Adipose tissue (tissue), 3 donors: ENCODE measurements around the gene ELMOD1. TPM values are rescaled to one million over a fixed set of nuclear protein-coding genes. Genes with fewer than 3 reads are reported as not detected.
"Not testable (repeated sequence)": the region's sequence is repeated elsewhere in the genome, so short reads cannot be mapped to it uniquely, and the experiment has no call there.

Source experiments
- H3K27ac ChIP-seq: one replicate; pipeline ENCODE4 v1.5.1; 2013; ENCODE audit warnings: low read depth, low read length
- WGBS, 3 donors: extraction: QIAGEN DNeasy Blood & Tissue Kit; methylation state at CpG; one replicate each; pipeline ENCODE4 v1.1.7; 2013; 5-methylcytosine and 5-hydroxymethylcytosine counted together
- polyA plus RNA-seq, 3 donors: library from polyadenylated mRNA; stranded (reverse); fragments of 200-250 nt; gene quantifications; one replicate each; pipeline ENCODE4 v1.2.3, GENCODE V29; 2013
- donor health status: healthy with polysubstance abuse.
- donor health status: Bipolar disorder and iron deficiency.
- donor health status: healthy.

ELMOD1 gene
- polyA plus RNA-seq, 3 donors, result 0.02 to 0.19 TPM; not detected in 1

- WGBS, 3 donors, result 63 to 74% (median 70%) methylated on average over 6 of the region's 6 CpGs
- no peak overlapping the region for H3K27ac ChIP-seq
Observed at GRCh38 chr11:107577346-107577711, 13.6 kb upstream of the ELMOD1 start.

GRCh38 chr11:107579169-107579568, 11.8 kb upstream of the ELMOD1 start:
- 95 to 98% (median 98%) methylated on average over 2 of the region's 2 CpGs for WGBS, 3 donors

GRCh38 chr11:107581147-107581546, 9.8 kb upstream of the ELMOD1 start:
- 37 to 64% (median 51%) methylated on average over 3 of the region's 3 CpGs for WGBS, 3 donors
- H3K27ac ChIP-seq, result no peak overlapping the region

More at GRCh38 chr11:107579169-107579568, 11.8 kb upstream of the ELMOD1 start:
- not testable (repeated sequence) for H3K27ac ChIP-seq

- H3K27ac ChIP-seq, result no peak overlapping the region
- 50 to 64% (median 52%) methylated on average over 3 of the region's 3 CpGs for WGBS, 3 donors
Observed at GRCh38 chr11:107583629-107584195, 7.2 kb upstream of the ELMOD1 start.

- no peak overlapping the region for H3K27ac ChIP-seq
- 74 to 75% (median 74%) methylated on average over 5 of the region's 5 CpGs for WGBS, 3 donors
Observed at GRCh38 chr11:107587306-107587979, 3.5 kb upstream of the ELMOD1 start.

GRCh38 chr11:107591378-107592230, 657 bp downstream of the ELMOD1 start:
- H3K27ac ChIP-seq, result no peak overlapping the region
- 1% methylated on average over 44 to 49 of the region's 49 CpGs for WGBS, 3 donors

- no peak overlapping the region for H3K27ac ChIP-seq
- WGBS, 3 donors, result 7 to 11% (median 8%) methylated on average over 6 of the region's 6 CpGs
Observed at GRCh38 chr11:107592231-107592590, 1.3 kb downstream of the ELMOD1 start.

GRCh38 chr11:107592813-107593212, 1.9 kb downstream of the ELMOD1 start:
- 17 to 20% (median 17%) methylated on average over 5 of the region's 5 CpGs for WGBS, 3 donors
- H3K27ac ChIP-seq, result no peak overlapping the region

GRCh38 chr11:107593951-107594350, 3.0 kb downstream of the ELMOD1 start:
- H3K27ac ChIP-seq, result no peak overlapping the region
- 9 to 41% (median 37%) methylated on average over 4 of the region's 4 CpGs for WGBS, 3 donors

- WGBS, 3 donors, result 32 to 65% (median 63%) methylated on average over 2 of the region's 2 CpGs
- H3K27ac ChIP-seq, result no peak overlapping the region
Observed at GRCh38 chr11:107594736-107595135, 3.8 kb downstream of the ELMOD1 start.

GRCh38 chr11:107598225-107599139, 7.5 kb downstream of the ELMOD1 start:
- WGBS, 3 donors, result 53 to 60% (median 59%) methylated on average over 6 of the region's 6 CpGs
- no peak overlapping the region for H3K27ac ChIP-seq

GRCh38 chr11:107605061-107606006, 14.4 kb downstream of the ELMOD1 start:
- no peak overlapping the region for H3K27ac ChIP-seq
- 89 to 94% (median 90%) methylated on average over 9 of the region's 9 CpGs for WGBS, 3 donors

- WGBS, 3 donors, result 66 to 84% (median 80%) methylated on average over 3 of the region's 3 CpGs
- H3K27ac ChIP-seq, result no peak overlapping the region
Observed at GRCh38 chr11:107606141-107606540, 15.2 kb downstream of the ELMOD1 start.

GRCh38 chr11:107608809-107609208, 17.9 kb downstream of the ELMOD1 start:
- no peak overlapping the region for H3K27ac ChIP-seq
- WGBS, 3 donors, result 24 to 40% (median 36%) methylated on average over 2 of the region's 2 CpGs

- no peak overlapping the region for H3K27ac ChIP-seq
- WGBS, 3 donors, result 54 to 58% (median 54%) methylated on average over 10 of the region's 10 CpGs
Observed at GRCh38 chr11:107609400-107610218, 18.7 kb downstream of the ELMOD1 start.

- H3K27ac ChIP-seq, result no peak overlapping the region
- whole genome bisulfite sequencing, 3 donors, result 96 to 98% (median 98%) methylated on average over 2 of the region's 2 CpGs
Observed at GRCh38 chr11:107612445-107612844, 21.5 kb downstream of the ELMOD1 start.

- WGBS, 3 donors, result 23 to 34% (median 27%) methylated on average over 1 of the region's 1 CpG
- no peak overlapping the region for H3K27ac ChIP-seq
Observed at GRCh38 chr11:107619926-107620325, 29.0 kb downstream of the ELMOD1 start.
